Cerebellar cortex (tissue), 1 donor: ENCODE results near the gene ZFYVE28.
"Not testable (repeated sequence)": the region's sequence is repeated elsewhere in the genome, so short reads cannot be mapped to it uniquely, and the experiment has no call there.

ENCODE experiments used
- DNase-seq: peaks from one replicate; pipeline ENCODE4 v3.0.0-alpha.2; 2015; ENCODE audit warnings: low spot score

ZFYVE28 gene

DNA sequence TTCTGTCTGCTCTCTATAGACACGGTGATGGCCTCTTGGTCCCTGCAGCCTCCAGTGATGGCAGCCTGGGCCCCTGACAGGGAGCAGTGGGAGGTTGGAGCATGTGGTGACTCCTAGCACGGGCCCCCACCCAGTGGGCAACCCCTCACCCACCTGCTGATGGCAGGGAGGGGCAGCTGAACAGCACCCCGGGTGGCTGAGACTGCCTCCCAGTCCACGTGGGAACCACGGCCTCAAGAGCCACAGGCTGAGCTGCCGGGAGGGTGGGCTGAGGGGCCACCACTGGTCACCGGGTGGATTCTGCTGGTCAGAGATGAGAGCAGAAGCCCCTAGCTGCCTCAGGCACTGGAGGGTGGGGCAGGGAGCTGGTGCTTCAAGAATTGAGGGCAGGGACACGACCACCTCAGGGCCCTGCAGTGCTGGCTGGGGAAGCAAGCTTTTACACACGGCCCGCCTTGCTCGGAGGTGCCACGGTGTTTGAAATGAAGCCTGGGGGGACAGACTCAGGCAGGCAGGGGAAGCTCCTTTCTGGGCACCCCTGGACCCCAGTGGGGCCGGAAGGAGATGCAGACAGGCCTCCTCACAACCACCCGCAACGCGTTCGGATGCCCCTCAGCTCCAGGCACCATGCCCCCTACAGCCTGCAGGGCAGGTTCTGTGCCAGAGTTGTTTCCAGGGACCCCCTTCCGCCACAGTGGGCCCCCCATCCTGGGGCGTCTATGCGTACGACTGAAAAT lies 170.2 kb downstream of the ZFYVE28 start:
- no peak for DNase-seq

DNA sequence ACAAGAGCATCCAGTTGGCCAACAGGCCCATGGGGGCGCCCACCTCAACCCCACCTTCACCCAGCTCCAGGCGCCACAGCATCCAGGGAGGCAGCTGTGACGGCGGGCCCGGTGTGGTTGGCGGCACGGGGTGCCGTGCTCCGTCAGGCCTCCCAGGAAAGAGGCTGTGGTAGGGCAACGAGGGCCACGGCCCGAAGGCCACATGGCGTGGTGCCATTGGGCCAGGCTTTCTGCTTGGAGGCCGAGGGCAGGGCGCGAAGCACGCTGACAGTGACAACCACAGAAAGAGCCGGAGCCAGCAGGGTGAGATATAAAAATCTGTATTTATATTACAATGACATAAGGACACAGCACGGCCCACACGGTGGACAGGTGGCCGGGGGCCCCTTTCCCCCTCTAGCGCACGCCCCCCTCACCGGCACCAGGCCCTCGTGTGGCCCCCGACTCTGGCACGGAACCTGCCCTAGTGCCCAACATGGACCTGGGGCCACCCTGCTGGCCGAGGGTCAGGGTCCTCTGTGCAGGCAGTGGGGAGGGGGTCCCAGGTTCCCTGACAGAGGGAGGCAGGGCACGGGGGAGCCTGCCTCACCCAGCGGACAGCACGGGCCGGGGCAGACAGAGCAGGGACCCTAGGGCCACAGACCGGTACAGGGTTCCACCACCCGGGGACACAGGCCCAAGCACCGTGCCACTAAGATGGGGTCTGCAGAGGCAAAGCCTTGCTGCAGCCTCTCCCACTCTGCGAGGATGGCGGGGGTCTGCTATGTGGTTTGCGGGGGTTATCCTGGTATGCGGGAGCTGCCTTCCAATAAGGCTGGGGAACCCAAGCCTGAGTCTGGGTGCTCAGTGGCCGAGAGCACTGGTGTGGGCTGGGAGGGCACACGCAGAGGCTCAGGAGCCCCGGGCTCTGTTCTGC lies 171.1 kb downstream of the ZFYVE28 start:
- no peak for DNase-seq

DNA sequence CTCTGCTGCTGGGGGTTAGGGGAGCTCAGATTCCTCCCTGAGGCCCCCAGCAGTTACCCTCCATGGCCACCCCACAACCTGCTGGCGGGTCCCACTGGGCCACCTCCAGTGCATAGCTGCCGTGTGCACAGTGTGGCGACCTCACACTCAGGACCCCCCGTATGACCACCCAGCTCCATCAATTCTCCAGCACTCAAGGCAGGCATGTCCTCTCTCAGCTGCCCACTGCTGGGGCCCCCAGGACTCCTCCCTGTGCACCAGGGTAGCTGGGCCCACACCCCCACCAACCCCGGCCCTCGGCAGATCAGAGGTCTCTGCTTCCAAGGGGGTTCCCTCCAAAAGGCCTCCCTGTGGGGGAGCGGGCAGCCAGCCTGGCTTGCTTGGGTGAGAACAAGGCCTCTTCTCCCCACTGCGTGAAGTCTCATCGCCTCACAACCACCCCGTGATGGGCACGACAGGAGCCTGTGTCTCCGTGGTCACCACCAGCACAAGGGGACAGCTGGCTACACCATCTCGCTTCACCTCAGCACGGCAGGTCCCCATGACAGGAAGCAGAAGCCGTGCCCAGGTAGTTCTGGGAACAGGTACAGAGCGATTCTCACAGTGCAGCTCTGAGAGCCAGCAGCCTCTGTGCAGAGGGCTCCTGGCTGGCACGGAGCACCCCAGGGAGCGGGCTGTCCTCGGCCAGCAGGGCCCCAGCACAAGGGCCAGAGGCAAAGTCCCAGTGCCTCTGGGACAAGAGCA lies 171.9 kb downstream of the ZFYVE28 start:
- peak; percentile 37 for DNase-seq

DNA sequence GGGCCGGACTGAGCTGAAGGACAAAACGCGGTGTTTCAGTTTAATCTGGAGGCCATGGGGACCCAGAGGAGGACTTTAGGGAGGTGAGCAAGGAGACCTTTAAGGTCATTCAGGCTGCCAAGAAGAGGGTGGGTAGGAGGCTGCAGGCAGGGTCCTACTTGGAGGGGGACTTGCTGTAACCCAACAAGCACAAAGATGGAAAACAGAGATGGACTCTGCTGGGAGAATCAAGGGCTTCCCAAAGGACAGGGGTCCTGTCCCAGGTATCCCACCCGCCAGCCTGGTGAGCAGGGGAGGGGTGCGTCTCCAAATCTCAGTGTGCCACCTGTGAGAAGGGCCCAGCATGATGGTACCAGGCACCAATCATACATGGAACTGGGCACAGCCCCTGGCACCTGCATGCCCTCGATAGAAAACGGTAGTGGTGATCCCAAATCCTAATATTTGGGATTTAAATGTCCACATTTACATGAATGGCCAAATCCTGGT lies 172.6 kb downstream of the ZFYVE28 start:
- DNase-seq, result no peak

DNA sequence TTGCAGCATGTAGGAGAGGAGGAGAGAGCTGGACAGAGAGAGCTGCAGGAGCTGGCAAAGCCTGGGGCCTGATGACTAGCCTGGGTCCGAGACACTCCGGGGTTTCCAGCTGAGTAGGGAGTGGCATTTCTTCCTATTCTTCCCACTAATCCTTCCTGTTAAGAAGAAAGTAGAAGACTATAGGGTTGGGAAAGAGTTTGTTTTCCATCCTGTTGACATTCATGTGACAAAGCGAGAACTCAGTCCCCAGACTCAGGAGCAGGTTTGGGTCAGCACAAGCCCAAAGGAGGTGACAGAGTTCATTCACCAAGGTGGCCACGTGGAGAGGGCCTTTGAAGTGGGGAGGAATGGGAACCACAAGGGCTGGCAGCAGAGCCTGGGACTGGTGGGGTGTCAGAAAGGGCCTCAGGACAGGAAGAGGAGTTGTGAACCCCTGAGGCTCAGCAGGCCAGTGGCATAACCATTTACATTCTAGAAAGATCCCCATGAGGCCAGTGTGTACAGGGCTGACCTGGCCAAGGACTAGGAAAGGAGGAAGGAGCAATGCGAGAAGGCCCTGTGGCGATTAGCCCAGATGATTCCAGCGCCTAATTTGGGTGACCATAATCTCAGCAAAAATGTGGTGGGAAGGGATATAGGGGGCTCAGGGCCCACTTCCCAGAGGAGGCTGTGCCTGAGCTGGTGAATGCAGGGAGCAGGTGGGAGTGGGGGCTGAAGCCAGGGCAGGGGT lies 173.2 kb downstream of the ZFYVE28 start:
- DNase-seq, result no peak

DNA sequence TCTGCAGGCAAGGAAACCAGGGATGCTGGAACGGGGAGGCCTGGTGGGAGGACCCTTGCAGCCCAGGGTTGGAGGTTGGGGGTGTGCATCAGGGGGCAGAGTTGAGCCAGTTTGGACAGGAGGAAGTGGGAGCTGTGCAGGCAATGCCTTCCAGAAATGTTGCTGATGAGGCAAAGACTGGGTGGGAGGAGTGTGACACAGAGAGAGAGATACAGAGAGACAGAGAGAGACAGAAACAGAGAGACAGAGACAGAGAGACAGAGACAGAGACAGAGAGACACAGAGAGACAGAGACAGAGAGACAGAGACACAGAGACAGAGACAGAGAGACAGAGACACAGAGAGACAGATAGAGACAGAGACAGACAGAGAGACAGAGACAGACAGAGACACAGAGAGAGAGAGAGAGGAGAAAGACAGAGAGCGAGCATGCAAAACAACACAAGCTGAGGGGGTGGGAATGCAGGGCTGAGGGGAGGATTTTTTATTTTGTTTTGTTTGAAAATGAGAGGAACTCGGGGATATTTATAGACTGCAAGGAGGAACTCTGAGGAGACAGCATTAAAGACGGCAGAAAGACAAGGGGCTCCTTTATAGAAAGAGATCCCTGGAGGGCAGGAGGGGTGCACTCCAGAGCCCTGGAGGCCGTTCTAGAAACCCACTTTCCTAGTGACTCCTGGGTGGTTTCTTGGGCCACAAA lies 174.6 kb downstream of the ZFYVE28 start:
- DNase-seq, result peak; percentile 63

DNA sequence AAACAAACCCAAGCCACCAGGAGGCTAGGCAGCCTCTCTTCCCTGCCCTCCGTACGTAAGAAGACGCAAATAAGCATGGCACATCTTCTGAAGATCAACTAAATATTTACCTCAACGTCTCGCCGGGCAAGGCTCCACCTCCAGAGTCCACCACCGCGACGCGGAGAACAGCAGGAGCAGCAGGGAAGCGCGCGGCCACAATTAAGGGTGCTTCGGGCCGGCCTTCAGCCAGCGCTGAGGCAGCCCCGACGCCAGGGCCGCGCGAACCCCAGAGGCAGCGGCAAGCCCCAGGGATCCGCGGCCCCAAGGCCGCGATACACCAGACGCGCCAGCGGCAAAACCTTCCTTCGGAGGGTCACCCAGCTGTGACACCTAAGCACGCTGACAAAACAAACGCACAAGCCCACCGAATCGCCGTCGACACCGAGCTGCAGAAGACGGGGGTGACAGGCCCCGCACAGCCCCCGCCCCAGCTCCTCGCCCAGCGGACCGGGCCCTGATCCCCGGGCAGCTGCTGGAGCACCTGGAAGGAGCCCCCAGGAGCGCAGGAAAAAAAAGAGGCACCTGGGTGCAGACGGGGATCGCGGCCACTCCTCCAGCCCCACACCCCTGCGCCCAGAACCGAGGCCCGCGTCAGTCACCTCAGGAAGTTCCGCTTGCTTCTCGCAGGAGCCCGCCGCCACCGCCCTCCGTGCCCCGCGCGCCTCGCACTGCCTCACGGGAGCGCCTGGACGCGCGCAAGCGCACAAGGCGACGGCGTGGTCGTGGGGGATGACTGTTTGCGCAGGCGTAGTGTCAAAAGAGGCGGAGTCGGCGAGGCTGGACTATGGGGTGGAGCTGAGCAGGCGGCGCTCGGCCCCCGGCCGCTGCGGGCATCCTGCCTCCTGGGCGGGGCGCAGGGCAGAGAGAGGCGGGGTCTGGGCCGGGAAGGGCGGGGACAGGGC lies 176.8 kb downstream of the ZFYVE28 start, which contains the start of the genes HAUS3 and POLN:
Gene HAUS3 (minus strand): TSS at position 712 of the 944 bp plus-strand sequence. CDS start 1,175 bp downstream, outside the sequence.
Gene POLN (minus strand): TSS at position 712 of the 944 bp plus-strand sequence. CDS start 12,890 bp downstream, outside the sequence.
- peak; percentile 96 for DNase-seq

DNA sequence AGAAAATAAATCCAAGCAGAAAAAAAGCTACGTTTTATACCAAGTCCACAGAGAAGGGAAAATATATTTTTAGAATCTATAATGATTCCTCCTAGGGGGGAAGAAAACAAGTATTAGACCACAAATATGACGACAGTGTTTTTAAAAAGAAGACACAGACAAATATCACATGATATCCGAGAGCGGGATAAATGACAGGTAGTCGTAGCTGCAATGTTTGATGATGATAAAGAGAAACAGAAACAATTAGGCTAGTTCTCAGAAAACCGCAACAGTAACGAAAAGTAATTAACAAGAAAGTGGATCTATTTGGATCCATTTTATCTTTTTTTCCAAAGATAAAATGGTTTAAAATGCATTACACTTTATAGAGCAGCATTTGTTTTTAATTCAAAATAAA lies 177.4 kb downstream of the ZFYVE28 start:
- DNase-seq, result no peak

DNA sequence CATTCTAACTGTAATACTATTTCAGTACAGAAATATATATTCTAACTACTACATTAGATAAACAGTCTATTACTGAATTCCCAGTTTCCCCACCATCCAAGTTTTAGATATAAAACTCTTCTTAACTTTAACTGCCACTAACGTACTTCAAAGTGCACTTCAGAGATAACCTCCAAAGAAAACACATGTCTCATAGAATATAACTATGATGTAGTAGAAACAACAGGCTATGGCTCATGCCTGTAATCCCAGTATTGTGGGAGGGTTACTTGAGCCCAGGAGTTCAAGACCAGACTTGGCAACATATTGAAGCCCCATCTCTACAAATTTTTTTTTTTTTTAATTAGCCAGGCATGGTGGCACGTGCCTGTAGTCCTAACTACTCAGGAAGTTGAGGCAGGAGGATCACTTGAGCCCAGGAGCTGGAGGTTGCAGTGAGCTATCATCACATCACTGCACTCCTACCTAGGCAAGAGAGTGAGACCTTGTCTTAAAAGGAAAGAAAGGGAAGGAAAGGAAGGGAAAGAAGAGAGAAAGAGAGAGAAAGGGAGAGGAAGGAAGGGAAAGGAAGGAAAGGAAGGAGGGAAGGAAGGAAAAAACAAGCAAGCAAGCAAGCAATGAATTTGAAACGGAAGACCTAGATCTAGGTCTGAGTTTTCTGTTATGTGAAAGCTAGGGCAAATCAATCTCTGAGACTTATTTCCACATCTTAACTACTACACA lies 181.3 kb downstream of the ZFYVE28 start:
- no peak for DNase-seq

DNA sequence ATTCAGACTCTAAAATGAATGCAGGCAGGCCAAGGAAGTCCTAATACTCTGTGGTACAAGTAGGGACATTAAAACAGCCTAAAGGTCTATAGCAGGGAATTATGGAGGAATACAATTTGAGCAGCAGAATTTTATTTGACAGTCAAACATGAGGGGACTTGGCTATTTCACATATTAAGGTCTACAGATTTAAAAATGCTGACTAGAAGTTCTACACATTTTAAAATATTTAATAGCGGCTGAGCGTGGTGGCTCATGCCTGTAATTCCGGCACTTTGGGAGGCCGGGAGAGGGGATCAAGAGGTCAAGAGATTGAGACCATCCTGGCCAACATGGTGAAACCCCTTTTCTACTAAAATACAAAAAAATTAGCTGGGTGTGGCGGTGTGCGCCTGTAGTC lies 187.4 kb downstream of the ZFYVE28 start:
- no peak for DNase-seq

DNA sequence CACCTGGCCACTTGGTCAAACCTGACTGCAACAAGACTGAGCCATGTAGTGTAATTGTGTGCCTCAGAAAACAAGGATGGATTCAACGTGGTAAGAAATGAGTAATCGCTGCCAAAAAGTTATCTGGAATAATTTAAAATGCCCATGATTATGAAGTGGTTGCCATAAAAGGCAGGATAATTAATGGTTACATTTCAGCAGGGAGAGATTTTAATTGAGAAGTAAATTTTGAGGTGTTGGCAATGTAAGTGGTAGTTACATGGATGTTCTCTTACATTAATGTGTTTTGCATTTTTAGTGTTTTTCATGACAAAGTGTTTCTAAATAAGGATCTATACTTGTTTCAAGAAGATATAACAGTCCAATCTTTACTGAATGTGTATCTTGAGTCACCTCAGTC lies 192.2 kb downstream of the ZFYVE28 start:
- no peak for DNase-seq

DNA sequence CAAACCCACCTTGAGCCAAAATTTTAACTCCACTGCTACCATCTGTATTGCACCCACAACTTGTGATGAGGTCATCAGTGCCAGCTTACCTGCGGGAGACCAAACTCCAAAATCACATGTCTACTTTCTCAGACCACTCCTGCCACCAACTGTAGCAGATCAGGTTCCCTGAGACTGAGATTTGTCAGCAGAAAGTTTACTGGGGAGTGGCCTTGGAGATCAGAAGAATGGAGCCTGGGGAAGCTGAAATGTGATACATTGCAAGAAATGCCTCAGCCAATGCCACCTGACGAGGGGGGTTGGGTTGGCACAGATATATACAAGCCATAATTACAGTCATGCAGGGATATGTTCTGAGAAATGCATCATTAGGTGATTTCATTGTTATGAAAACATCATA lies 195.6 kb downstream of the ZFYVE28 start:
- DNase-seq, result no peak

DNA sequence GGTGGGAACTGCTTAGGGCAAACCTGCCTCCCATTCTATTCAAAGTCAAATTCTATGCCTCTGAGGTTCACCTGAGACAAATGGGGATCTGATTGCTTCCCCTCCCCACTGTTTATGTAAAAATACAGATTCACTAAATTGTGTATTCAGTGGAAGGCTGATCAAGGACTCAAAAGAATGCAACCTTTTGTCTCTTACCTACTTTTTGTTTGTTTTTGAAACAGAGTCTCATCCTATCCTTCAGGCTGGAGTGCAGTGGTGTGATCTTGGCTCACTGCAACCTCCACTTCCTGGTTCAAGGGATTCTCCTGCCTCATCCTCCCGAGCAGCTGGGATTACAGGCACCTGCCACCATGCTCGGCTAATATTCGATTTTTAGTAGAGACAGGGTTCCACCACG lies 197.1 kb downstream of the ZFYVE28 start:
- not testable (repeated sequence) for DNase-seq

DNA sequence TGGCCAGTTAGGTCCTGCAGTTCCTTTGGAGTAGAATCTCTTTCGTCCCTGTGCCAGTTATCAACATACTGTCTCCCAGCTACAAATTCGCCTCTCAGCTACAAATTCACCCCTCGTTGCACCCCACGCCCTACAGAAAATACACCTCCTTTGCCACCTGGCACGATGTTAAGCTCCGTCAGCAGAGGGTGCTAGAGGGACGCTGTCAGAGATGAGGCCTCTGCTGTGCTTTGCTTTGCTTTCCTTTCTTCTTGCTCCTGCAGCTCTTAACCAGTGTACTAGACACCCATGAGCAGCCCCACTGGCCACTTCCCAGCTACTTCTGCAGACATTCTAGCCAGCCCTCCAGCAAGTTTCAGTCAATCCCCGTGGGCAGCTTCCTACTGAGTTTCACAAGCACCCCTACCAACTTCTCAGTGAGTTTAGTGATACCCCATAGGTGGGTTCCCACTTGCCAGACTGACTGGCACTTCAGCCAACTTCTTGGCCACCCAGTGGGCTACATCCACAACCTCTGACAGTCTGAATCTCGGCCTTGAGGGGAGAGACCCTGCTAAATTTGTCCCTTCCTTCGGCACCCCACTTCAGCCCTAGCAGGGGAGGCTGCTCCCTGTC lies 198.3 kb downstream of the ZFYVE28 start:
- DNase-seq, result peak; percentile 91
